Neuronal stem cell (in vitro differentiated cells): ENCODE data around the gene CLASP1.
A peak's percentile ranks its signal among the peaks of the same experiment; 100 is the strongest.

Experiments used
- DNase-seq: peaks from one replicate; pipeline ENCODE4 v3.0.0-alpha.2; 2013; ENCODE audit warnings: low spot score
- H2AFZ ChIP-seq: one replicate; pipeline ENCODE4 v1.6.1; 2013; ENCODE audit warnings: mild to moderate bottlenecking, low read length, inconsistent platforms
- H2AK5ac ChIP-seq: 2 replicates; pipeline ENCODE4 v1.6.1; 2013; ENCODE audit warnings: low read depth, mild to moderate bottlenecking, inconsistent platforms, low read length, moderate library complexity, mixed read lengths
- H2BK120ac ChIP-seq: 2 replicates; pipeline ENCODE4 v1.6.1; 2013; ENCODE audit warnings: low read depth, mild to moderate bottlenecking, inconsistent platforms, low read length, moderate library complexity, mixed read lengths
- H2BK12ac ChIP-seq: one replicate; pipeline ENCODE4 v1.6.1; 2013; ENCODE audit warnings: low read length, inconsistent platforms
- H2BK15ac ChIP-seq: 2 replicates; pipeline ENCODE4 v1.6.1; 2013; ENCODE audit warnings: mild to moderate bottlenecking, low read length, inconsistent platforms, mixed read lengths
- H2BK5ac ChIP-seq: one replicate; pipeline ENCODE4 v1.6.1; 2013; ENCODE audit warnings: inconsistent platforms, mild to moderate bottlenecking, low read length, moderate library complexity
- H3K14ac ChIP-seq: one replicate; pipeline ENCODE4 v1.6.1; 2013; ENCODE audit warnings: low read length, inconsistent platforms
- H3K18ac ChIP-seq: 2 replicates; pipeline ENCODE4 v1.6.1; 2013; ENCODE audit warnings: low read length, inconsistent platforms
- H3K23ac ChIP-seq: 2 replicates; pipeline ENCODE4 v1.6.1; 2013; ENCODE audit warnings: low read depth, mild to moderate bottlenecking, mixed read lengths, low read length, inconsistent platforms; ENCODE audit not compliant: poor library complexity
- H3K27ac ChIP-seq: replicated peaks from 3 replicates; pipeline ENCODE4 v1.5.1; 2013; ENCODE audit warnings: low read length, inconsistent platforms
- H3K27me3 ChIP-seq, 3 experiments: 2 replicates each; pipeline ENCODE4 v1.6.1; 2013; ENCODE audit warnings: low read length in 3 of 3, mild to moderate bottlenecking in 2 of 3, inconsistent platforms in 1 of 3, low read depth in 1 of 3, mixed read lengths in 1 of 3, moderate library complexity in 1 of 3; ENCODE audit not compliant: control insufficient read depth in 3 of 3, insufficient read depth in 3 of 3
- H3K36me3 ChIP-seq, 2 donors: replicated peaks in 1 of 2; 2 replicates each; pipeline ENCODE4 v1.6.1; 2013; ENCODE audit warnings: low read length in 2 of 2; ENCODE audit not compliant: control insufficient read depth in 2 of 2, insufficient read depth in 2 of 2
- H3K4ac ChIP-seq: 2 replicates; pipeline ENCODE4 v1.6.1; 2013; ENCODE audit warnings: inconsistent platforms, mild to moderate bottlenecking, low read length, moderate library complexity
- H3K4me1 ChIP-seq, 2 donors: 1 replicate in 1 of 2; 2 replicates in 1 of 2; pipeline ENCODE4 v1.6.1; 2013; ENCODE audit warnings: low read length in 2 of 2, low read depth in 1 of 2; ENCODE audit not compliant: control insufficient read depth in 2 of 2, insufficient read depth in 1 of 2
- H3K4me2 ChIP-seq: one replicate; pipeline ENCODE4 v1.6.1; 2013; ENCODE audit warnings: mild to moderate bottlenecking, low read length, inconsistent platforms; ENCODE audit not compliant: insufficient read depth, poor library complexity, severe bottlenecking
- H3K4me3 ChIP-seq, 2 donors: 2 replicates each; pipeline ENCODE4 v1.5.1; 2013; ENCODE audit warnings: low read length in 2 of 2, mild to moderate bottlenecking in 2 of 2, inconsistent platforms in 1 of 2, moderate library complexity in 1 of 2
- H3K79me1 ChIP-seq: one replicate; pipeline ENCODE4 v1.6.1; 2013; ENCODE audit warnings: low read depth, mild to moderate bottlenecking, inconsistent platforms, low read length, moderate library complexity
- H3K9ac ChIP-seq: one replicate; pipeline ENCODE4 v1.6.1; 2013; ENCODE audit warnings: mild to moderate bottlenecking, low read depth, low read length, inconsistent platforms; ENCODE audit not compliant: poor library complexity
- H3K9me3 ChIP-seq, 2 donors: replicated peaks in 1 of 2; 2 replicates each; pipeline versions ENCODE3 to v1.6.1; 2013; ENCODE audit warnings: low read length in 2 of 2, mild to moderate bottlenecking in 2 of 2, inconsistent platforms in 1 of 2, low read depth in 1 of 2, mixed read lengths in 1 of 2, moderate library complexity in 1 of 2; ENCODE audit not compliant: control insufficient read depth in 2 of 2, insufficient read depth in 1 of 2
- H4K8ac ChIP-seq: one replicate; pipeline ENCODE4 v1.6.1; 2013; ENCODE audit warnings: low read depth, mild to moderate bottlenecking, inconsistent platforms, low read length, moderate library complexity
- H4K91ac ChIP-seq: one replicate; pipeline ENCODE4 v1.6.1; 2013; ENCODE audit warnings: low read length, low read depth, mild to moderate bottlenecking, inconsistent platforms; ENCODE audit not compliant: poor library complexity
- WGBS, 2 donors: extraction: QIAGEN DNeasy Blood & Tissue Kit; methylation state at CpG; one replicate each; pipeline ENCODE4 v1.1.7; 2013; ENCODE audit warnings: missing lambda C conversion rate in 2 of 2, mixed read lengths in 1 of 2; ENCODE audit not compliant: insufficient read length in 2 of 2, insufficient replicate concordance in 1 of 2; ENCODE audit errors: extremely low coverage in 2 of 2; 5-methylcytosine and 5-hydroxymethylcytosine counted together

CLASP1 gene

GRCh38 chr2:121420486-121420885 lies 228.8 kb downstream of the CLASP1 start:
- Histone ChIP-seq H3K14ac (no peak overlapping the region), H4K8ac (no peak overlapping the region), H4K91ac (no peak overlapping the region), H2AK5ac (no peak overlapping the region), H3K9ac (no peak overlapping the region), H3K79me1 (no peaks in the 10 kb centered on the region), H3K9me3 (no peaks in the 10 kb centered on the region), H3K4me3 (no peak overlapping the region), H2BK15ac (no peak overlapping the region), H2BK5ac (no peak overlapping the region), H3K4me2 (no peak overlapping the region), H3K23ac (no peak overlapping the region), H2AFZ (no peak overlapping the region), H3K18ac (no peak overlapping the region), H3K4me1 (no peaks in the 10 kb centered on the region), H3K36me3 (peaks cover 8 to 99% of the 10 kb centered on the region in 2 donors), H3K27me3 (no peaks in the 10 kb centered on the region), H2BK12ac (no peak overlapping the region), H3K4ac (no peak overlapping the region), H2BK120ac (no peak overlapping the region), H3K27ac (no peak overlapping the region)
- WGBS, 2 donors: no CpG with 5 or more reads among the region's 5 CpGs
- DNase-seq: no peak

GRCh38 chr2:121419081-121419699 lies 230.1 kb downstream of the CLASP1 start:
- Histone ChIP-seq H2BK15ac (no peak overlapping the region), H2AFZ (no peak overlapping the region), H3K23ac (no peak overlapping the region), H3K4me2 (no peak overlapping the region), H4K8ac (no peak overlapping the region), H3K79me1 (no peaks in the 10 kb centered on the region), H2BK12ac (no peak overlapping the region), H3K27me3 (no peaks in the 10 kb centered on the region), H3K36me3 (peaks cover 8 to 99% of the 10 kb centered on the region in 2 donors), H2BK5ac (no peak overlapping the region), H3K9me3 (no peaks in the 10 kb centered on the region), H3K27ac (no peak overlapping the region), H3K4me3 (no peak overlapping the region), H3K18ac (no peak overlapping the region), H2AK5ac (no peak overlapping the region), H2BK120ac (no peak overlapping the region), H3K14ac (no peak overlapping the region), H4K91ac (no peak overlapping the region), H3K4me1 (no peaks in the 10 kb centered on the region), H3K4ac (no peak overlapping the region), H3K9ac (no peak overlapping the region)
- DNase-seq: no peak
- no CpG with 5 or more reads among the region's 3 CpGs for WGBS, 2 donors

- Histone ChIP-seq H4K8ac (no peak overlapping the region), H4K91ac (no peak overlapping the region), H3K18ac (no peak overlapping the region), H2BK15ac (no peak overlapping the region), H3K27me3 (no peaks in the 10 kb centered on the region), H2BK12ac (no peak overlapping the region), H3K36me3 (peaks cover 5 to 99% of the 10 kb centered on the region in 2 donors), H2BK5ac (no peak overlapping the region), H3K9me3 (no peaks in the 10 kb centered on the region), H3K4me1 (no peaks in the 10 kb centered on the region), H2BK120ac (no peak overlapping the region), H3K27ac (no peak overlapping the region), H3K23ac (no peak overlapping the region), H2AK5ac (no peak overlapping the region), H2AFZ (no peak overlapping the region), H3K9ac (peak overlapping the region; percentile 53), H3K14ac (no peak overlapping the region), H3K4me3 (no peak overlapping the region), H3K4me2 (no peak overlapping the region), H3K4ac (no peak overlapping the region), H3K79me1 (no peaks in the 10 kb centered on the region)
- no peak for DNase-seq
- no CpG with 5 or more reads among the region's 18 CpGs for WGBS, 2 donors
Observed at GRCh38 chr2:121418494-121419058, 230.7 kb downstream of the CLASP1 start.

- Histone ChIP-seq H3K18ac (no peak overlapping the region), H3K9me3 (no peaks in the 10 kb centered on the region), H2BK120ac (no peak overlapping the region), H3K36me3 (peaks cover 5 to 99% of the 10 kb centered on the region in 2 donors), H3K4me1 (no peaks in the 10 kb centered on the region), H3K14ac (no peak overlapping the region), H3K4me2 (no peak overlapping the region), H3K9ac (no peak overlapping the region), H4K8ac (no peak overlapping the region), H3K27me3 (no peaks in the 10 kb centered on the region), H2BK15ac (no peak overlapping the region), H3K23ac (no peak overlapping the region), H3K79me1 (no peaks in the 10 kb centered on the region), H2AFZ (no peak overlapping the region), H3K27ac (no peak overlapping the region), H3K4me3 (no peak overlapping the region), H2AK5ac (no peak overlapping the region), H3K4ac (no peak overlapping the region), H4K91ac (no peak overlapping the region), H2BK5ac (no peak overlapping the region), H2BK12ac (no peak overlapping the region)
- DNase-seq: no peak
- no CpG with 5 or more reads among the region's 4 CpGs for WGBS, 2 donors
Observed at GRCh38 chr2:121417826-121418225, 231.4 kb downstream of the CLASP1 start.
